HCT116 (cell line): ENCODE measurements around the gene VANGL2. TPM values are rescaled to one million over a fixed set of nuclear protein-coding genes. Genes with fewer than 3 reads are reported as not detected.

Experiments used
- ATAC-seq: fragments of 200-7000 bp; cut with Tn5 transposase; 2 replicates; pipeline ENCODE4 v1.9.1; 2020; ENCODE audit warnings: mild to moderate bottlenecking, moderate library complexity
- BruUV-seq: library from RNA; stranded (reverse); fragments of 400-500 nt; replicated peaks from 2 replicates; lab custom pipeline; 2021; lab: Mats Ljungman, UMichigan
- CTCF ChIA-PET: fragments of 300-600 bp; sonication (Branson Sonifier 250); formaldehyde crosslinking; loops from one replicate; lab custom pipeline; 2021; ENCODE audit warnings: antibody characterized with exemption; lab: Charles Lee
- POLR2A ChIA-PET: fragments of 300-600, 350-600 bp; sonication (Branson Sonifier 250); formaldehyde crosslinking; loops from one replicate; lab custom pipeline; 2021; ENCODE audit warnings: antibody characterized with exemption; lab: Charles Lee
- RAD21 ChIA-PET, 2 experiments: fragments of 300-600 bp; sonication (Branson Sonifier 250); formaldehyde crosslinking; loops; one replicate each; lab custom pipeline; 2023; ENCODE audit warnings: low total read pairs in 2 of 2; ENCODE audit not compliant: uncharacterized antibody in 2 of 2, unreplicated experiment in 2 of 2, low non-redundant PET in 1 of 2; lab: Charles Lee
- DNase-seq: peaks from one replicate; pipeline ENCODE4 v3.0.0-alpha.2; 2010; ENCODE audit warnings: low read depth, low spot score
- H2AFZ ChIP-seq: fragments of 200-600 bp; shearing (Covaris generic), sonication (generic); 2 replicates; pipeline ENCODE4 v1.6.1; 2017; ENCODE audit warnings: low read depth, mixed run types, mixed read lengths, antibody characterized with exemption, low read length; ENCODE audit not compliant: poor library complexity, severe bottlenecking
- H3K27ac ChIP-seq: 2 replicates; pipeline ENCODE4 v1.5.1; 2012; ENCODE audit warnings: low read depth, low read length
- H3K27me3 ChIP-seq: fragments of 200-600 bp; sonication (generic); 2 replicates; pipeline ENCODE4 v1.6.1; 2016; ENCODE audit warnings: mixed run types, low read length, mixed read lengths; ENCODE audit not compliant: insufficient read depth
- H3K36me3 ChIP-seq, 2 experiments: fragments of 200-500 bp in 1 of 2; fragments of 200-600 bp in 1 of 2; sonication (Bioruptor generic) in 1 of 2; sonication (generic) in 1 of 2; 2 replicates each; pipeline versions ENCODE4 v1.5.1 to v1.6.1; 2014 to 2016; ENCODE audit warnings: low read length in 2 of 2, inconsistent platforms in 1 of 2, mixed read lengths in 1 of 2, mixed run types in 1 of 2; ENCODE audit not compliant: insufficient read depth in 2 of 2, control insufficient read depth in 1 of 2
- H3K4me1 ChIP-seq, 2 experiments: fragments of 200-600 bp in 1 of 2; sonication (generic) in 1 of 2; 2 replicates each; pipeline versions ENCODE4 v1.5.1 to v1.6.1; 2012 to 2017; ENCODE audit warnings: low read length in 2 of 2, inconsistent platforms in 1 of 2, mild to moderate bottlenecking in 1 of 2, mixed read lengths in 1 of 2, mixed run types in 1 of 2, moderate library complexity in 1 of 2; ENCODE audit not compliant: insufficient read depth in 2 of 2, control insufficient read depth in 1 of 2
- H3K4me2 ChIP-seq: fragments of 200-600 bp; sonication (generic); 2 replicates; pipeline ENCODE4 v1.6.1; 2017; ENCODE audit warnings: mixed run types, low read length, mixed read lengths
- H3K4me3 ChIP-seq, 2 experiments: fragments of 200-600 bp in 1 of 2; sonication (generic) in 1 of 2; replicated peaks in 1 of 2; 2 replicates each; pipeline ENCODE4 v1.5.1; 2011 to 2016; ENCODE audit warnings: low read length in 2 of 2, control low read depth in 1 of 2, low read depth in 1 of 2, mild to moderate bottlenecking in 1 of 2, mixed read lengths in 1 of 2, mixed run types in 1 of 2
- H3K79me2 ChIP-seq: fragments of 200-600 bp; sonication (generic); 2 replicates; pipeline ENCODE4 v1.6.1; 2017; ENCODE audit warnings: mild to moderate bottlenecking, mixed run types, low read length, moderate library complexity, mixed read lengths; ENCODE audit not compliant: insufficient read depth
- H3K9ac ChIP-seq: fragments of 200-600 bp; sonication (generic); 2 replicates; pipeline ENCODE4 v1.6.1; 2016; ENCODE audit warnings: low read length, mixed read lengths
- H3K9me2 ChIP-seq: fragments of 200-600 bp; sonication (generic), shearing (Covaris generic); 2 replicates; pipeline ENCODE4 v1.6.1; 2017; ENCODE audit warnings: mixed run types, mild to moderate bottlenecking, moderate library complexity; ENCODE audit not compliant: insufficient read depth
- H3K9me3 ChIP-seq, 2 experiments: fragments of 200-500 bp in 1 of 2; fragments of 200-600 bp in 1 of 2; sonication (Bioruptor generic) in 1 of 2; sonication (generic) in 1 of 2; 2 replicates each; pipeline ENCODE4 v1.6.1; 2014 to 2017; ENCODE audit warnings: low read length in 2 of 2, mixed read lengths in 2 of 2, inconsistent platforms in 1 of 2, low read depth in 1 of 2, mild to moderate bottlenecking in 1 of 2, mixed run types in 1 of 2, moderate library complexity in 1 of 2; ENCODE audit not compliant: control insufficient read depth in 1 of 2, insufficient read depth in 1 of 2
- H4K20me1 ChIP-seq: fragments of 200-600 bp; sonication (generic), shearing (Covaris generic); 2 replicates; pipeline ENCODE4 v1.6.1; 2017; ENCODE audit warnings: mixed run types, mild to moderate bottlenecking, moderate library complexity; ENCODE audit not compliant: insufficient read depth
- ATF3 ChIP-seq: IDR thresholded peaks from 2 replicates; pipeline ENCODE4 v1.6.1; 2012
- CBX3 ChIP-seq: IDR thresholded peaks from 2 replicates; pipeline ENCODE4 v1.6.1; 2012; ENCODE audit warnings: low read depth
- CEBPB ChIP-seq: IDR thresholded peaks from 2 replicates; pipeline ENCODE4 v1.6.1; 2012; ENCODE audit warnings: low read depth
- CTCF ChIP-seq, 3 experiments: fragments of 200-600 bp in 1 of 3; sonication (generic) in 1 of 3; IDR thresholded peaks in 2 of 3; conservative IDR thresholded peaks in 1 of 3; 2 replicates each; pipeline ENCODE4 v1.5.1; 2012 to 2017; ENCODE audit warnings: low read depth in 2 of 3, low read length in 2 of 3, antibody characterized with exemption in 1 of 3, borderline replicate concordance in 1 of 3, control low read depth in 1 of 3, mild to moderate bottlenecking in 1 of 3, mixed read lengths in 1 of 3, mixed run types in 1 of 3, moderate library complexity in 1 of 3; ENCODE audit not compliant: insufficient read depth in 1 of 3
- EGR1 ChIP-seq: IDR thresholded peaks from 2 replicates; pipeline ENCODE4 v1.6.1; 2012; ENCODE audit warnings: low read depth
- ELF1 ChIP-seq: IDR thresholded peaks from 2 replicates; pipeline ENCODE4 v1.6.1; 2012; ENCODE audit warnings: low read depth, borderline replicate concordance
- EZH2 ChIP-seq: fragments of 200-600 bp; sonication (generic); IDR thresholded peaks from 2 replicates; pipeline ENCODE4 v1.6.1; 2017; ENCODE audit warnings: antibody characterized with exemption, mixed run types
- EZH2phosphoT487 ChIP-seq: fragments of 200-600 bp; IDR thresholded peaks from 2 replicates; pipeline ENCODE4 v1.6.1; 2018; ENCODE audit warnings: antibody characterized with exemption, borderline replicate concordance
- FOSL1 ChIP-seq: IDR thresholded peaks from 2 replicates; pipeline ENCODE4 v1.6.1; 2012; ENCODE audit warnings: low read depth
- JUND ChIP-seq: IDR thresholded peaks from 2 replicates; pipeline ENCODE4 v1.6.1; 2012
- POLR2A ChIP-seq: IDR thresholded peaks from 2 replicates; pipeline ENCODE4 v1.7.0; 2011; ENCODE audit warnings: borderline replicate concordance; ENCODE audit not compliant: insufficient read depth, insufficient read length; ENCODE audit errors: extremely low read depth
- POLR2AphosphoS5 ChIP-seq: IDR thresholded peaks from 2 replicates; pipeline ENCODE4 v1.6.1; 2011; ENCODE audit warnings: mild to moderate bottlenecking, low read depth, low read length, moderate library complexity
- RAD21 ChIP-seq: IDR thresholded peaks from 2 replicates; pipeline ENCODE4 v1.6.1; 2012; ENCODE audit warnings: low read depth, mild to moderate bottlenecking
- REST ChIP-seq: IDR thresholded peaks from 2 replicates; pipeline ENCODE4 v1.6.1; 2012; ENCODE audit warnings: low read depth
- SIN3A ChIP-seq: IDR thresholded peaks from 2 replicates; pipeline ENCODE4 v1.6.1; 2012; ENCODE audit warnings: low read depth
- SP1 ChIP-seq: IDR thresholded peaks from 2 replicates; pipeline ENCODE4 v1.6.1; 2012; ENCODE audit warnings: low read depth
- SRF ChIP-seq: IDR thresholded peaks from 2 replicates; pipeline ENCODE4 v1.6.1; 2012; ENCODE audit warnings: low read depth
- TCF7L2 ChIP-seq: IDR thresholded peaks from 2 replicates; pipeline ENCODE4 v1.7.0; 2011; ENCODE audit warnings: borderline replicate concordance, inconsistent platforms; ENCODE audit not compliant: insufficient read depth, insufficient read length; ENCODE audit errors: extremely low read depth
- YY1 ChIP-seq: IDR thresholded peaks from 2 replicates; pipeline ENCODE4 v1.6.1; 2011; ENCODE audit warnings: low read length, low read depth, moderate library complexity, mild to moderate bottlenecking; ENCODE audit not compliant: insufficient replicate concordance; ENCODE audit errors: extremely low read depth
- ZBTB33 ChIP-seq: IDR thresholded peaks from 2 replicates; pipeline ENCODE4 v1.6.1; 2011; ENCODE audit warnings: mild to moderate bottlenecking, low read length, moderate library complexity; ENCODE audit not compliant: insufficient replicate concordance; ENCODE audit errors: extremely low read depth
- intact Hi-C: fragments of 100-400 bp; cut with micrococcal nuclease; formaldehyde crosslinking; loops from 2 replicates; pipeline ENCODE4 v1.10.0; 2022
- total RNA-seq: library from RNA; stranded (reverse); gene quantifications from one replicate; pipeline ENCODE4 v1.2.1, GENCODE V29; 2021; ENCODE audit not compliant: unreplicated experiment

The VANGL2 gene
- total RNA-seq, 1 experiment from 2014 or later, result 1.1 TPM

- TF ChIP-seq CTCF (IDR thresholded peaks at IDR 0.05 in 2 of 3, conservative IDR thresholded peaks at IDR 0.05 in 1 of 3; ENCODE audit: borderline replicate concordance in 1 of 3, insufficient read depth in 1 of 3, low read depth in 2 of 3, low read length in 2 of 3) (no peak), TCF7L2 (no peak), SP1 (no peak), FOSL1 (no peak), CEBPB (no peak), SIN3A (no peak), POLR2A (no peak), POLR2AphosphoS5 (no peak), EZH2phosphoT487 (no peak)
Observed at GRCh38 chr1:160438935-160439334, 38.6 kb downstream of the VANGL2 start (continued).

GRCh38 chr1:160439718-160440117 is 39.4 kb downstream of the VANGL2 start:
- DNase-seq (no peak), ATAC-seq (no peak)
- BruUV-seq, result no TSS peak
- H3K4me3 ChIP-seq, result no peak overlapping the region
- RAD21 ChIA-PET, result no interaction called here
- H4K20me1 ChIP-seq, result no peaks in the 10 kb centered on the region
- CTCF ChIA-PET, result no interaction called here
- H3K9ac ChIP-seq, result no peak overlapping the region
- H3K27ac ChIP-seq, result no peak overlapping the region
- no peaks in the 10 kb centered on the region for H3K36me3 ChIP-seq
- H3K79me2 ChIP-seq, result no peaks in the 10 kb centered on the region
- H3K27me3 ChIP-seq, result no peaks in the 10 kb centered on the region
- no peak overlapping the region for H3K4me2 ChIP-seq
- no peaks in the 10 kb centered on the region for H3K9me3 ChIP-seq
- no peaks in the 10 kb centered on the region for H3K9me2 ChIP-seq
- no peaks in the 10 kb centered on the region for H3K4me1 ChIP-seq
- intact Hi-C loops, result no loop called here
- H2AFZ ChIP-seq, result no peak overlapping the region
- POLR2A ChIA-PET, result no interaction called here
- no peak for TF ChIP-seq CBX3
- no peak for TF ChIP-seq YY1
- no peak for TF ChIP-seq RAD21
- TF ChIP-seq POLR2A, result no peak
- no peak for TF ChIP-seq EZH2
- no peak for TF ChIP-seq ATF3
- no peak for TF ChIP-seq JUND
- TF ChIP-seq REST, result no peak
- no peak for TF ChIP-seq EGR1
- TF ChIP-seq SIN3A, result no peak
- no peak for TF ChIP-seq ZBTB33
- no peak for TF ChIP-seq SP1
- no peak for TF ChIP-seq SRF
- no peak for TF ChIP-seq POLR2AphosphoS5
- TF ChIP-seq ELF1, result no peak
- TF ChIP-seq FOSL1, result no peak
- TF ChIP-seq CEBPB, result no peak
